H1 (cell line): ENCODE data around the gene GID8. TPM values are rescaled to one million over a fixed set of nuclear protein-coding genes. Genes with fewer than 3 reads are reported as not detected.

Source experiments
- BACH1 ChIP-seq: IDR thresholded peaks from 2 replicates; pipeline ENCODE4 v1.6.1; 2012; ENCODE audit warnings: low read length, improper control_type of control experiment
- CEBPB ChIP-seq: IDR thresholded peaks from 2 replicates; pipeline ENCODE4 v1.6.1; 2012; ENCODE audit warnings: low read depth, low read length
- SIN3A ChIP-seq, 2 experiments: IDR thresholded peaks in 1 of 2; conservative IDR thresholded peaks in 1 of 2; 2 replicates each; pipeline ENCODE4 v1.6.1; 2011 to 2012; ENCODE audit warnings: low read length in 2 of 2, improper control_type of control experiment in 1 of 2, low read depth in 1 of 2, mild to moderate bottlenecking in 1 of 2
- TAF1 ChIP-seq: IDR thresholded peaks from 2 replicates; pipeline ENCODE4 v1.6.1; 2011; ENCODE audit warnings: mild to moderate bottlenecking, low read depth, low read length
- TCF12 ChIP-seq: IDR thresholded peaks from 2 replicates; pipeline ENCODE4 v1.6.1; 2011; ENCODE audit warnings: low read depth, mild to moderate bottlenecking, low read length
- polyA plus RNA-seq, 7 experiments: library from polyadenylated mRNA; depleted of rRNA in 3 of 7; stranded (reverse) in 5 of 7; unstranded in 2 of 7; fragments of >200 nt in 5 of 7; fragments of 200-250 nt in 2 of 7; gene quantifications; 1 replicate in 5 of 7; 2 replicates in 1 of 7; 4 replicates in 1 of 7; pipeline versions ENCODE4 v1.2.1 to v1.2.3, GENCODE V29; 2011 to 2013; ENCODE audit warnings: missing spikeins in 2 of 7, mixed read lengths in 2 of 7
- total RNA-seq: library from RNA; stranded (reverse); fragmentation: NEBNext Ultra II Directional; extraction: Animal tissue kit (Norgen Biotek cat#: 25700); gene quantifications from 2 replicates; pipeline ENCODE4 v1.2.1, GENCODE V29; 2021
- TF ChIP-seq, protein P1 (sequence below): IDR thresholded peaks from 2 replicates; pipeline ENCODE4 v1.6.1; 2011; ENCODE audit warnings: low read depth, mild to moderate bottlenecking, low read length; ENCODE audit not compliant: insufficient read depth

The GID8 gene
- total and polyA plus RNA-seq, 2 of the 8 experiments (the other 6 are each of a cell fraction or from before 2014, with no cell fraction given): 39.7 to 72.9 TPM

DNA sequence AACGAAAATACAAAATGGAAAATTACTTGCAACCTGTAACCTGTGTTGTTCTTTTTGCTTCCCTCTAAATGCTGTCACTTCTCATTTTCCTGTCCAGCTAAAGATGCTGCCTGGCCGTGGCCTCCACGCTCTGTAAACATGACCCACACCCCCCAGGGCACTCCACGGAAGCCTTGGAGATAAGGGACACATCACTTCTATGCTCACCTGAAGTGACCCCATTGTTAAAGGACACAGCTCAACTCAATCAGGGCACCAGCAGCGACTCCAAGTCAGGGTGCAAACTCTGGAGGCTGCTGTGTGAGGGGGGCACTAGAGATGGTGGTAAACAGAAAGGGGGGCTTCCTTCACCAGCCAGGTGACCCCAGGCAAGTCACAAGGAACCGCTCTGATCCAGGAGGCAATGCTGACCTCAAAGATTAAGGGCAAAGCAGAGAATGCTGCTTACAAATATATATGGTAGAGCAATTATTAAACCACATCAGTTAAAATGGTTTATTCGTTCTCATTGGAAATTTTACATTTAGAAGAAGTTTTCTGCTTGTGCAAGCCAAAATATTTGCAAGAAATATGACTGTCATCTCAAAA, 24.8 kb upstream of the GID8 start (continued):
- TF ChIP-seq CEBPB: no peak
- TF ChIP-seq, protein P1, sequence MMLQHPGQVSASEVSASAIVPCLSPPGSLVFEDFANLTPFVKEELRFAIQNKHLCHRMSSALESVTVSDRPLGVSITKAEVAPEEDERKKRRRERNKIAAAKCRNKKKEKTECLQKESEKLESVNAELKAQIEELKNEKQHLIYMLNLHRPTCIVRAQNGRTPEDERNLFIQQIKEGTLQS: no peak
- TF ChIP-seq BACH1: no peak
- no peak for TF ChIP-seq TAF1
- TF ChIP-seq TCF12: no peak
- TF ChIP-seq SIN3A (conservative IDR thresholded peaks at IDR 0.05 in 1 of 2, IDR thresholded peaks at IDR 0.05 in 1 of 2; ENCODE audit: low read depth in 1 of 2, low read length in 2 of 2): no peak
